H1 (cell line): ENCODE measurements around the gene SCAF11. TPM values are rescaled to one million over a fixed set of nuclear protein-coding genes. Genes with fewer than 3 reads are reported as not detected.

Experiments used
- CTCF ChIA-PET: fragments of 300-600 bp; sonication (Branson Sonifier 250); formaldehyde crosslinking; loops from one replicate; lab custom pipeline; 2021; ENCODE audit not compliant: partially characterized antibody; lab: Charles Lee
- POLR2A ChIA-PET: fragments of 300-600 bp; sonication (Branson Sonifier 250); formaldehyde crosslinking; loops from one replicate; lab custom pipeline; 2021; ENCODE audit warnings: inconsistent platforms; ENCODE audit not compliant: partially characterized antibody; lab: Charles Lee
- DNase-seq, 2 experiments: peaks; one replicate each; pipeline versions ENCODE4 v3.0.0 to v3.0.0-alpha.2; 2010 to 2022; ENCODE audit warnings: low spot score in 2 of 2, low read depth in 1 of 2, mixed read lengths in 1 of 2
- FAIRE-seq: peaks from 2 replicates; lab custom pipeline; 2011; peaks lifted over from hg19 to GRCh38; lab: Jason Lieb, UNC
- H2AFZ ChIP-seq: 2 replicates; pipeline ENCODE4 v1.8.1; 2012; ENCODE audit warnings: low read length, inconsistent platforms
- H2AK5ac ChIP-seq: 2 replicates; pipeline ENCODE4 v1.6.1; 2013; ENCODE audit warnings: low read depth, low read length
- H2BK120ac ChIP-seq: replicated peaks from 2 replicates; pipeline ENCODE3; 2013; ENCODE audit warnings: low read depth, low read length, inconsistent platforms
- H2BK12ac ChIP-seq: 2 replicates; pipeline ENCODE4 v1.6.1; 2013; ENCODE audit warnings: low read depth, low read length
- H2BK15ac ChIP-seq: 2 replicates; pipeline ENCODE4 v1.6.1; 2013; ENCODE audit warnings: low read length
- H2BK20ac ChIP-seq: 2 replicates; pipeline ENCODE4 v1.6.1; 2013; ENCODE audit warnings: low read length
- H2BK5ac ChIP-seq: 2 replicates; pipeline ENCODE4 v1.6.1; 2013; ENCODE audit warnings: low read depth, low read length
- H3K14ac ChIP-seq: 2 replicates; pipeline ENCODE4 v1.6.1; 2013; ENCODE audit warnings: inconsistent platforms; ENCODE audit not compliant: insufficient read length
- H3K18ac ChIP-seq: 2 replicates; pipeline ENCODE4 v1.6.1; 2013; ENCODE audit warnings: low read length; ENCODE audit errors: extremely low read depth
- H3K23ac ChIP-seq: 2 replicates; pipeline ENCODE4 v1.6.1; 2013; ENCODE audit warnings: inconsistent platforms; ENCODE audit not compliant: insufficient read length
- H3K23me2 ChIP-seq: 2 replicates; pipeline ENCODE4 v1.6.1; 2013; ENCODE audit warnings: low read depth, low read length
- H3K27ac ChIP-seq: 2 replicates; pipeline ENCODE4 v1.6.1; 2011; ENCODE audit warnings: low read depth, low read length, inconsistent platforms
- H3K27me3 ChIP-seq, 4 experiments: replicated peaks in 1 of 4; 1 replicate in 1 of 4; 2 replicates in 3 of 4; pipeline versions ENCODE4 v1.6.1 to v1.8.1; 2011 to 2013; ENCODE audit warnings: low read length in 3 of 4, mild to moderate bottlenecking in 3 of 4, inconsistent platforms in 2 of 4, mixed read lengths in 2 of 4, moderate library complexity in 1 of 4; ENCODE audit not compliant: control insufficient read depth in 3 of 4, insufficient read depth in 3 of 4; ENCODE audit errors: extremely low read depth in 1 of 4
- H3K36me3 ChIP-seq, 4 experiments: 2 replicates each; pipeline versions ENCODE4 v1.6.1 to v1.8.1; 2011 to 2013; ENCODE audit warnings: mild to moderate bottlenecking in 4 of 4, low read length in 3 of 4, moderate library complexity in 2 of 4, control low read depth in 1 of 4, inconsistent platforms in 1 of 4; ENCODE audit not compliant: insufficient read depth in 4 of 4, control insufficient read depth in 2 of 4
- H3K4ac ChIP-seq: replicated peaks from 2 replicates; pipeline ENCODE3; 2013; ENCODE audit warnings: low read length, low read depth, mixed read lengths, inconsistent platforms; ENCODE audit not compliant: insufficient read length
- H3K4me1 ChIP-seq, 4 experiments: replicated peaks in 1 of 4; 1 replicate in 1 of 4; 2 replicates in 3 of 4; pipeline versions ENCODE4 v1.6.1 to v1.8.1; 2011 to 2013; ENCODE audit warnings: low read length in 3 of 4, inconsistent platforms in 2 of 4, mixed read lengths in 1 of 4; ENCODE audit not compliant: insufficient read depth in 4 of 4, control insufficient read depth in 3 of 4
- H3K4me2 ChIP-seq, 2 experiments: 2 replicates each; pipeline versions ENCODE4 v1.6.1 to v1.8.1; 2011 to 2013; ENCODE audit warnings: low read depth in 2 of 2, low read length in 2 of 2, control low read depth in 1 of 2, inconsistent platforms in 1 of 2, mild to moderate bottlenecking in 1 of 2; ENCODE audit not compliant: insufficient read depth in 1 of 2
- H3K4me3 ChIP-seq, 4 experiments: fragments of 200-600, 300-600 bp in 1 of 4; sonication (generic), shearing (Covaris generic), sonication (Bioruptor Twin) in 1 of 4; 2 replicates each; pipeline versions ENCODE4 v1.5.1 to v1.8.1; 2011 to 2016; ENCODE audit warnings: low read length in 4 of 4, low read depth in 3 of 4, control low read depth in 2 of 4, inconsistent platforms in 2 of 4, mild to moderate bottlenecking in 2 of 4, mixed read lengths in 1 of 4, moderate library complexity in 1 of 4; ENCODE audit not compliant: insufficient read depth in 2 of 4; ENCODE audit errors: extremely low read depth in 1 of 4
- H3K56ac ChIP-seq: replicated peaks from 2 replicates; pipeline ENCODE3; 2013; ENCODE audit warnings: low read depth, mild to moderate bottlenecking, mixed read lengths, low read length, inconsistent platforms; ENCODE audit not compliant: insufficient read length
- H3K79me1 ChIP-seq: 2 replicates; pipeline ENCODE4 v1.6.1; 2013; ENCODE audit warnings: low read depth, low read length, control low read depth
- H3K79me2 ChIP-seq, 2 experiments: 2 replicates each; pipeline versions ENCODE4 v1.6.1 to v1.8.1; 2012 to 2013; ENCODE audit warnings: low read length in 2 of 2, mild to moderate bottlenecking in 2 of 2, inconsistent platforms in 1 of 2; ENCODE audit not compliant: insufficient read depth in 2 of 2, control insufficient read depth in 1 of 2
- H3K9ac ChIP-seq, 4 experiments: replicated peaks in 1 of 4; 1 replicate in 1 of 4; 2 replicates in 3 of 4; pipeline versions ENCODE4 v1.6.1 to v1.8.1; 2011 to 2013; ENCODE audit warnings: low read depth in 3 of 4, low read length in 3 of 4, control low read depth in 2 of 4, mild to moderate bottlenecking in 2 of 4, moderate library complexity in 2 of 4, inconsistent platforms in 1 of 4; ENCODE audit errors: extremely low read depth in 1 of 4
- H3K9me3 ChIP-seq, 2 experiments: 2 replicates each; pipeline versions ENCODE4 v1.6.1 to v1.8.1; 2012 to 2013; ENCODE audit warnings: mild to moderate bottlenecking in 2 of 2, moderate library complexity in 2 of 2, control low read depth in 1 of 2, inconsistent platforms in 1 of 2, low read depth in 1 of 2, low read length in 1 of 2, mixed read lengths in 1 of 2; ENCODE audit not compliant: insufficient read depth in 2 of 2
- H4K20me1 ChIP-seq, 2 experiments: replicated peaks in 1 of 2; 2 replicates each; pipeline versions ENCODE3 to v1.8.1; 2011 to 2013; ENCODE audit warnings: inconsistent platforms in 2 of 2, low read length in 2 of 2, mild to moderate bottlenecking in 1 of 2; ENCODE audit not compliant: insufficient read depth in 2 of 2, control insufficient read depth in 1 of 2
- H4K5ac ChIP-seq: 2 replicates; pipeline ENCODE4 v1.6.1; 2013; ENCODE audit warnings: low read length, low read depth, mixed read lengths, inconsistent platforms; ENCODE audit not compliant: insufficient read length
- H4K8ac ChIP-seq: 2 replicates; pipeline ENCODE4 v1.8.0; 2013; ENCODE audit warnings: mild to moderate bottlenecking, moderate library complexity, low read length, inconsistent platforms; ENCODE audit not compliant: insufficient read depth; ENCODE audit errors: extremely low read depth
- H4K91ac ChIP-seq: replicated peaks from 2 replicates; pipeline ENCODE3; 2013; ENCODE audit warnings: low read length, mixed read lengths, inconsistent platforms; ENCODE audit not compliant: insufficient read length
- BCL11A ChIP-seq, 2 experiments: IDR thresholded peaks; one replicate each; pipeline ENCODE4 v1.6.1; 2011; ENCODE audit warnings: low read depth in 2 of 2, low read length in 2 of 2, mild to moderate bottlenecking in 2 of 2
- FOSL1 ChIP-seq: IDR thresholded peaks from 2 replicates; pipeline ENCODE4 v1.6.1; 2011; ENCODE audit warnings: mild to moderate bottlenecking, low read depth, low read length, moderate library complexity; ENCODE audit not compliant: insufficient read depth
- GABPA ChIP-seq: IDR thresholded peaks from 2 replicates; pipeline ENCODE4 v1.6.1; 2011; ENCODE audit warnings: mild to moderate bottlenecking, low read length, moderate library complexity, borderline replicate concordance; ENCODE audit not compliant: insufficient read depth
- HDAC2 ChIP-seq, 2 experiments: fragments of 300-600 bp in 1 of 2; sonication (generic) in 1 of 2; IDR thresholded peaks; 2 replicates each; pipeline ENCODE4 v1.6.1; 2011 to 2012; ENCODE audit warnings: low read depth in 2 of 2, low read length in 2 of 2, mild to moderate bottlenecking in 2 of 2, moderate library complexity in 2 of 2, borderline replicate concordance in 1 of 2, inconsistent platforms in 1 of 2
- MAFK ChIP-seq: IDR thresholded peaks from 2 replicates; pipeline ENCODE4 v1.6.1; 2012; ENCODE audit warnings: low read depth, mild to moderate bottlenecking, improper control_type of control experiment, low read length
- RNF2 ChIP-seq: fragments of 200-900, 300-1000 bp; sonication (generic); IDR thresholded peaks from 2 replicates; pipeline ENCODE4 v1.7.1; 2016; ENCODE audit warnings: borderline replicate concordance, low read depth, mild to moderate bottlenecking, antibody characterized with exemption, low read length; ENCODE audit not compliant: poor library complexity, severe bottlenecking; ENCODE audit errors: missing control alignments
- SP4 ChIP-seq: IDR thresholded peaks from 2 replicates; pipeline ENCODE4 v1.6.1; 2012; ENCODE audit warnings: low read length, inconsistent platforms
- SRF ChIP-seq: IDR thresholded peaks from 2 replicates; pipeline ENCODE4 v1.6.1; 2011; ENCODE audit warnings: mild to moderate bottlenecking, low read depth, low read length, moderate library complexity
- TAF1 ChIP-seq: IDR thresholded peaks from 2 replicates; pipeline ENCODE4 v1.6.1; 2011; ENCODE audit warnings: mild to moderate bottlenecking, low read depth, low read length
- USF2 ChIP-seq: IDR thresholded peaks from 2 replicates; pipeline ENCODE4 v1.6.1; 2011; ENCODE audit warnings: low read length, improper control_type of control experiment
- WGBS, 2 experiments: shearing (Covaris generic) in 1 of 2; methylation state at CpG; one replicate each; pipeline versions ENCODE4 v1.1.6 to v1.1.7; 2013 to 2015; ENCODE audit warnings: low lambda C conversion rate in 2 of 2, mixed read lengths in 2 of 2, inconsistent platforms in 1 of 2, low coverage in 1 of 2, missing lambda C conversion rate in 1 of 2; ENCODE audit not compliant: insufficient replicate concordance in 2 of 2, insufficient coverage in 1 of 2, insufficient read length in 1 of 2; ENCODE audit errors: extremely low coverage in 1 of 2, missing lambda C conversion rate in 1 of 2; 5-methylcytosine and 5-hydroxymethylcytosine counted together
- polyA plus RNA-seq, 7 experiments: library from polyadenylated mRNA; depleted of rRNA in 3 of 7; stranded (reverse) in 5 of 7; unstranded in 2 of 7; fragments of >200 nt in 5 of 7; fragments of 200-250 nt in 2 of 7; gene quantifications; 1 replicate in 5 of 7; 2 replicates in 1 of 7; 4 replicates in 1 of 7; pipeline versions ENCODE4 v1.2.1 to v1.2.3, GENCODE V29; 2011 to 2013; ENCODE audit warnings: missing spikeins in 2 of 7, mixed read lengths in 2 of 7
- total RNA-seq: library from RNA; stranded (reverse); fragmentation: NEBNext Ultra II Directional; extraction: Animal tissue kit (Norgen Biotek cat#: 25700); gene quantifications from 2 replicates; pipeline ENCODE4 v1.2.1, GENCODE V29; 2021

SCAF11 gene
- total and polyA plus RNA-seq, 2 of the 8 experiments (the other 6 are each of a cell fraction or from before 2014, with no cell fraction given) = 15.1 to 77.8 TPM

- Histone ChIP-seq H3K14ac (no peak overlapping the region), H3K23ac (no peak overlapping the region), H4K5ac (no peak overlapping the region), H3K18ac (no peak overlapping the region), H3K56ac (no peak overlapping the region), H4K20me1 (peaks cover 1 to 2% of the 10 kb centered on the region in 2 experiments), H3K4me1 (no peaks in the 10 kb centered on the region), H2BK120ac (no peak overlapping the region), H3K9ac (no peak overlapping the region), H3K27ac (no peak overlapping the region), H2BK12ac (no peak overlapping the region), H2AFZ (no peak overlapping the region), H4K91ac (no peak overlapping the region), H3K4me3 (no peak overlapping the region), H3K79me2 (peaks cover 0 to 98% of the 10 kb centered on the region in 2 experiments; a peak in 3 of 4 replicates), H2AK5ac (no peak overlapping the region), H2BK5ac (no peak overlapping the region), H3K36me3 (no peaks in the 10 kb centered on the region; a peak in 1 of 8 replicates), H2BK15ac (no peak overlapping the region), H4K8ac (no peak overlapping the region), H3K79me1 (peaks cover 2% of the 10 kb centered on the region; the same call in 1 of the 2 replicates), H3K27me3 (no peaks in the 10 kb centered on the region), H3K4ac (no peak overlapping the region), H3K4me2 (no peak overlapping the region), H3K9me3 (no peaks in the 10 kb centered on the region), H3K23me2 (no peaks in the 10 kb centered on the region), H2BK20ac (no peak overlapping the region)
- FAIRE-seq = no peak
- WGBS, 2 experiments = 86% methylated on average over 7 of the region's 7 CpGs; no CpG with 5 or more reads in 1 of the 2 experiments
- ChIA-PET CTCF (interaction anchor here (1.1 kb wide), 1 partner anchor 10 kb away, joined by 3 read pairs; no protein-coding TSS in a partner anchor), POLR2A (no interaction called here)
- no peak for DNase-seq
- no peak for TF ChIP-seq RNF2
- no peak for TF ChIP-seq SRF
- TF ChIP-seq FOSL1 = no peak
- no peak for TF ChIP-seq BCL11A (IDR thresholded peaks at IDR 0.05; ENCODE audit: low read depth in 2 of 2, low read length in 2 of 2)
- no peak for TF ChIP-seq SP4
- no peak for TF ChIP-seq HDAC2 (IDR thresholded peaks at IDR 0.05; ENCODE audit: borderline replicate concordance in 1 of 2, low read depth in 2 of 2, low read length in 2 of 2)
- no peak for TF ChIP-seq TAF1
- TF ChIP-seq MAFK = no peak
- TF ChIP-seq GABPA = no peak
- TF ChIP-seq USF2 = no peak
Measured at GRCh38 chr12:45981075-45981837, 9.1 kb downstream of the SCAF11 start.
